HCT116 (cell line): ENCODE data around the gene PHGDH. TPM values are rescaled to one million over a fixed set of nuclear protein-coding genes. Genes with fewer than 3 reads are reported as not detected.

Experiments used
- ATAC-seq: fragments of 200-7000 bp; cut with Tn5 transposase; 2 replicates; pipeline ENCODE4 v1.9.1; 2020; ENCODE audit warnings: mild to moderate bottlenecking, moderate library complexity
- BruUV-seq: library from RNA; stranded (reverse); fragments of 400-500 nt; replicated peaks from 2 replicates; lab custom pipeline; 2021; lab: Mats Ljungman, UMichigan
- CTCF ChIA-PET: fragments of 300-600 bp; sonication (Branson Sonifier 250); formaldehyde crosslinking; loops from one replicate; lab custom pipeline; 2021; ENCODE audit warnings: antibody characterized with exemption; lab: Charles Lee
- POLR2A ChIA-PET: fragments of 300-600, 350-600 bp; sonication (Branson Sonifier 250); formaldehyde crosslinking; loops from one replicate; lab custom pipeline; 2021; ENCODE audit warnings: antibody characterized with exemption; lab: Charles Lee
- RAD21 ChIA-PET, 2 experiments: fragments of 300-600 bp; sonication (Branson Sonifier 250); formaldehyde crosslinking; loops; one replicate each; lab custom pipeline; 2023; ENCODE audit warnings: low total read pairs in 2 of 2; ENCODE audit not compliant: uncharacterized antibody in 2 of 2, unreplicated experiment in 2 of 2, low non-redundant PET in 1 of 2; lab: Charles Lee
- DNase-seq: peaks from one replicate; pipeline ENCODE4 v3.0.0-alpha.2; 2010; ENCODE audit warnings: low read depth, low spot score
- H2AFZ ChIP-seq: fragments of 200-600 bp; shearing (Covaris generic), sonication (generic); 2 replicates; pipeline ENCODE4 v1.6.1; 2017; ENCODE audit warnings: low read depth, mixed run types, mixed read lengths, antibody characterized with exemption, low read length; ENCODE audit not compliant: poor library complexity, severe bottlenecking
- H3K27ac ChIP-seq: 2 replicates; pipeline ENCODE4 v1.5.1; 2012; ENCODE audit warnings: low read depth, low read length
- H3K27me3 ChIP-seq: fragments of 200-600 bp; sonication (generic); 2 replicates; pipeline ENCODE4 v1.6.1; 2016; ENCODE audit warnings: mixed run types, low read length, mixed read lengths; ENCODE audit not compliant: insufficient read depth
- H3K36me3 ChIP-seq, 2 experiments: fragments of 200-500 bp in 1 of 2; fragments of 200-600 bp in 1 of 2; sonication (Bioruptor generic) in 1 of 2; sonication (generic) in 1 of 2; 2 replicates each; pipeline versions ENCODE4 v1.5.1 to v1.6.1; 2014 to 2016; ENCODE audit warnings: low read length in 2 of 2, inconsistent platforms in 1 of 2, mixed read lengths in 1 of 2, mixed run types in 1 of 2; ENCODE audit not compliant: insufficient read depth in 2 of 2, control insufficient read depth in 1 of 2
- H3K4me1 ChIP-seq, 2 experiments: fragments of 200-600 bp in 1 of 2; sonication (generic) in 1 of 2; 2 replicates each; pipeline versions ENCODE4 v1.5.1 to v1.6.1; 2012 to 2017; ENCODE audit warnings: low read length in 2 of 2, inconsistent platforms in 1 of 2, mild to moderate bottlenecking in 1 of 2, mixed read lengths in 1 of 2, mixed run types in 1 of 2, moderate library complexity in 1 of 2; ENCODE audit not compliant: insufficient read depth in 2 of 2, control insufficient read depth in 1 of 2
- H3K4me2 ChIP-seq: fragments of 200-600 bp; sonication (generic); 2 replicates; pipeline ENCODE4 v1.6.1; 2017; ENCODE audit warnings: mixed run types, low read length, mixed read lengths
- H3K4me3 ChIP-seq, 2 experiments: fragments of 200-600 bp in 1 of 2; sonication (generic) in 1 of 2; replicated peaks in 1 of 2; 2 replicates each; pipeline ENCODE4 v1.5.1; 2011 to 2016; ENCODE audit warnings: low read length in 2 of 2, control low read depth in 1 of 2, low read depth in 1 of 2, mild to moderate bottlenecking in 1 of 2, mixed read lengths in 1 of 2, mixed run types in 1 of 2
- H3K79me2 ChIP-seq: fragments of 200-600 bp; sonication (generic); 2 replicates; pipeline ENCODE4 v1.6.1; 2017; ENCODE audit warnings: mild to moderate bottlenecking, mixed run types, low read length, moderate library complexity, mixed read lengths; ENCODE audit not compliant: insufficient read depth
- H3K9ac ChIP-seq: fragments of 200-600 bp; sonication (generic); 2 replicates; pipeline ENCODE4 v1.6.1; 2016; ENCODE audit warnings: low read length, mixed read lengths
- H3K9me2 ChIP-seq: fragments of 200-600 bp; sonication (generic), shearing (Covaris generic); 2 replicates; pipeline ENCODE4 v1.6.1; 2017; ENCODE audit warnings: mixed run types, mild to moderate bottlenecking, moderate library complexity; ENCODE audit not compliant: insufficient read depth
- H3K9me3 ChIP-seq, 2 experiments: fragments of 200-500 bp in 1 of 2; fragments of 200-600 bp in 1 of 2; sonication (Bioruptor generic) in 1 of 2; sonication (generic) in 1 of 2; 2 replicates each; pipeline ENCODE4 v1.6.1; 2014 to 2017; ENCODE audit warnings: low read length in 2 of 2, mixed read lengths in 2 of 2, inconsistent platforms in 1 of 2, low read depth in 1 of 2, mild to moderate bottlenecking in 1 of 2, mixed run types in 1 of 2, moderate library complexity in 1 of 2; ENCODE audit not compliant: control insufficient read depth in 1 of 2, insufficient read depth in 1 of 2
- H4K20me1 ChIP-seq: fragments of 200-600 bp; sonication (generic), shearing (Covaris generic); 2 replicates; pipeline ENCODE4 v1.6.1; 2017; ENCODE audit warnings: mixed run types, mild to moderate bottlenecking, moderate library complexity; ENCODE audit not compliant: insufficient read depth
- ATF3 ChIP-seq: IDR thresholded peaks from 2 replicates; pipeline ENCODE4 v1.6.1; 2012
- FOSL1 ChIP-seq: IDR thresholded peaks from 2 replicates; pipeline ENCODE4 v1.6.1; 2012; ENCODE audit warnings: low read depth
- JUND ChIP-seq: IDR thresholded peaks from 2 replicates; pipeline ENCODE4 v1.6.1; 2012
- POLR2A ChIP-seq: IDR thresholded peaks from 2 replicates; pipeline ENCODE4 v1.7.0; 2011; ENCODE audit warnings: borderline replicate concordance; ENCODE audit not compliant: insufficient read depth, insufficient read length; ENCODE audit errors: extremely low read depth
- REST ChIP-seq: IDR thresholded peaks from 2 replicates; pipeline ENCODE4 v1.6.1; 2012; ENCODE audit warnings: low read depth
- TCF7L2 ChIP-seq: IDR thresholded peaks from 2 replicates; pipeline ENCODE4 v1.7.0; 2011; ENCODE audit warnings: borderline replicate concordance, inconsistent platforms; ENCODE audit not compliant: insufficient read depth, insufficient read length; ENCODE audit errors: extremely low read depth
- intact Hi-C: fragments of 100-400 bp; cut with micrococcal nuclease; formaldehyde crosslinking; loops from 2 replicates; pipeline ENCODE4 v1.10.0; 2022
- total RNA-seq: library from RNA; stranded (reverse); gene quantifications from one replicate; pipeline ENCODE4 v1.2.1, GENCODE V29; 2021; ENCODE audit not compliant: unreplicated experiment

PHGDH gene
- total RNA-seq, 1 experiment from 2014 or later = 187 TPM

- ATAC-seq = no peak
- BruUV-seq = no TSS peak
These were observed 14.1 kb upstream of the PHGDH start for GRCh38 chr1:119697598-119697997.

More at GRCh38 chr1:119697598-119697997, 14.1 kb upstream of the PHGDH start:
- intact Hi-C loops = no loop called here
- Histone ChIP-seq H3K4me1 (no peaks in the 10 kb centered on the region), H3K9ac (no peak overlapping the region), H2AFZ (no peak overlapping the region), H3K36me3 (no peaks in the 10 kb centered on the region), H3K27me3 (no peaks in the 10 kb centered on the region), H3K27ac (no peak overlapping the region), H3K4me3 (no peak overlapping the region), H3K9me2 (no peaks in the 10 kb centered on the region), H3K4me2 (no peak overlapping the region), H4K20me1 (no peaks in the 10 kb centered on the region), H3K9me3 (peaks cover 4 to 6% of the 10 kb centered on the region in 2 experiments; a peak in 2 of 4 replicates), H3K79me2 (no peaks in the 10 kb centered on the region)
- RAD21 ChIA-PET = no interaction called here
- TF ChIP-seq REST (no peak), TCF7L2 (no peak), POLR2A (no peak), FOSL1 (no peak), ATF3 (no peak), JUND (no peak)
- DNase-seq = no peak
- CTCF ChIA-PET = interaction anchor here (1.1 kb wide), 1 partner anchor 23 kb away, joined by 4 read pairs; no protein-coding TSS in a partner anchor
- POLR2A ChIA-PET = no interaction called here
